ENCODE data around the gene ADARB1. TPM values are rescaled to one million over a fixed set of nuclear protein-coding genes. Genes with fewer than 3 reads are reported as not detected.

The ADARB1 gene
- total and polyA plus RNA-seq, 9 of the 15 experiments (the other 6 are each of a cell fraction or from before 2014, with no cell fraction given): 6.7 to 16.0 (median 8.3) TPM

DNA sequence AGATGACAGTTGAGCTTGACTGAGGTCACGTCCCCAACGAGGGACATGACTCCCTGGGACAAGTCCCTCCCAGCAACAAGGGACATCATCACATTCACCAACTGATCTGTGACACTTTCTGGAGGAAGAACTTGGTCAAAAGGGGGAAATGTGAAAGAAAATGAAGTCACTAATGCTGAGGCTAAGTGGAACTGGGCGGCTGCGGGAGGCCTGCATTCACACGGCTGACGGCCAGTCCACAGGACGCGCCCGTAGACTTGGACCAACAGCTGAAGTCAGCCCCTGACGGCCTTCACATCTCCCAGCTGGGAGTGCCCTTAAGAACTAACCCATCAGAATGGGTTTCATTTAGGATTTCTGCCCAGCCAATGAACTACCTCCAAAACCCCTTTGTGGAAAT, 186.7 kb downstream of the ADARB1 start:
- no peak overlapping the region for H3K27ac ChIP-seq (ENCODE audit: extremely low read depth, low read depth, low read length)
- CTCF ChIA-PET (ENCODE audit: low intra/inter-chr PET ratio): no interaction called here
- no peak overlapping the region for H3K4me3 ChIP-seq
- DNase-seq (ENCODE audit: extremely low read depth in 1 of 4, low spot score in 3 of 4): no peak
- intact Hi-C loops (cut with micrococcal nuclease) (no loop called here), in situ Hi-C loops (cut with MboI) (no loop called here)
- H3K4me1 ChIP-seq (replicated peaks in 1 of 2; ENCODE audit: control insufficient read depth in 2 of 2, insufficient read depth in 2 of 2, low read length in 2 of 2): peaks cover 15 to 27% of the 10 kb centered on the region in 2 experiments
- H3K9ac ChIP-seq (ENCODE audit: insufficient read depth in 1 of 2, low read depth in 2 of 2, low read length in 2 of 2): no peak overlapping the region
- H3K9me3 ChIP-seq (replicated peaks; ENCODE audit: control insufficient read depth, insufficient read depth, low read depth, low read length): no peaks in the 10 kb centered on the region
- H3K79me2 ChIP-seq (ENCODE audit: control insufficient read depth, insufficient read depth, low read length): no peaks in the 10 kb centered on the region
- no peak for FAIRE-seq
- ATAC-seq: no peak
- H2AFZ ChIP-seq (ENCODE audit: low read depth, low read length): no peak overlapping the region
- POLR2A ChIA-PET: interaction anchor here (0.6 to 1.1 kb wide), 4 partner anchors 15 to 387 kb away, joined by 3 to 4 read pairs (median 3); no protein-coding TSS in a partner anchor
- peaks cover 24% of the 10 kb centered on the region; the same call in 1 of the 2 replicates for H4K20me1 ChIP-seq (replicated peaks; ENCODE audit: control insufficient read depth, insufficient read depth, low read length)
- H3K4me2 ChIP-seq (ENCODE audit: insufficient read depth, low read length): no peak overlapping the region
- H3K36me3 ChIP-seq (ENCODE audit: control insufficient read depth, insufficient read depth, low read length): peaks cover 25% of the 10 kb centered on the region; the same call in 2 of the 3 replicates
- peaks cover 17 to 25% of the 10 kb centered on the region in 2 experiments; a peak in 4 of 5 replicates for H3K27me3 ChIP-seq (ENCODE audit: control insufficient read depth in 2 of 2, insufficient read depth in 2 of 2, low read length in 2 of 2)
- no TSS peak for BruUV-seq (replicated peaks)
- H3K9me1 ChIP-seq (ENCODE audit: control insufficient read depth, insufficient read depth, low read length): no peaks in the 10 kb centered on the region
- WGBS (ENCODE audit: insufficient coverage, low coverage, missing lambda C conversion rate): 66% methylated on average over 10 of the region's 10 CpGs
- no peak for TF ChIP-seq HSF4 (CRISPR knock-in tag; IDR thresholded peaks at IDR 0.05; ENCODE audit: borderline replicate concordance)
- TF ChIP-seq, protein P1, sequence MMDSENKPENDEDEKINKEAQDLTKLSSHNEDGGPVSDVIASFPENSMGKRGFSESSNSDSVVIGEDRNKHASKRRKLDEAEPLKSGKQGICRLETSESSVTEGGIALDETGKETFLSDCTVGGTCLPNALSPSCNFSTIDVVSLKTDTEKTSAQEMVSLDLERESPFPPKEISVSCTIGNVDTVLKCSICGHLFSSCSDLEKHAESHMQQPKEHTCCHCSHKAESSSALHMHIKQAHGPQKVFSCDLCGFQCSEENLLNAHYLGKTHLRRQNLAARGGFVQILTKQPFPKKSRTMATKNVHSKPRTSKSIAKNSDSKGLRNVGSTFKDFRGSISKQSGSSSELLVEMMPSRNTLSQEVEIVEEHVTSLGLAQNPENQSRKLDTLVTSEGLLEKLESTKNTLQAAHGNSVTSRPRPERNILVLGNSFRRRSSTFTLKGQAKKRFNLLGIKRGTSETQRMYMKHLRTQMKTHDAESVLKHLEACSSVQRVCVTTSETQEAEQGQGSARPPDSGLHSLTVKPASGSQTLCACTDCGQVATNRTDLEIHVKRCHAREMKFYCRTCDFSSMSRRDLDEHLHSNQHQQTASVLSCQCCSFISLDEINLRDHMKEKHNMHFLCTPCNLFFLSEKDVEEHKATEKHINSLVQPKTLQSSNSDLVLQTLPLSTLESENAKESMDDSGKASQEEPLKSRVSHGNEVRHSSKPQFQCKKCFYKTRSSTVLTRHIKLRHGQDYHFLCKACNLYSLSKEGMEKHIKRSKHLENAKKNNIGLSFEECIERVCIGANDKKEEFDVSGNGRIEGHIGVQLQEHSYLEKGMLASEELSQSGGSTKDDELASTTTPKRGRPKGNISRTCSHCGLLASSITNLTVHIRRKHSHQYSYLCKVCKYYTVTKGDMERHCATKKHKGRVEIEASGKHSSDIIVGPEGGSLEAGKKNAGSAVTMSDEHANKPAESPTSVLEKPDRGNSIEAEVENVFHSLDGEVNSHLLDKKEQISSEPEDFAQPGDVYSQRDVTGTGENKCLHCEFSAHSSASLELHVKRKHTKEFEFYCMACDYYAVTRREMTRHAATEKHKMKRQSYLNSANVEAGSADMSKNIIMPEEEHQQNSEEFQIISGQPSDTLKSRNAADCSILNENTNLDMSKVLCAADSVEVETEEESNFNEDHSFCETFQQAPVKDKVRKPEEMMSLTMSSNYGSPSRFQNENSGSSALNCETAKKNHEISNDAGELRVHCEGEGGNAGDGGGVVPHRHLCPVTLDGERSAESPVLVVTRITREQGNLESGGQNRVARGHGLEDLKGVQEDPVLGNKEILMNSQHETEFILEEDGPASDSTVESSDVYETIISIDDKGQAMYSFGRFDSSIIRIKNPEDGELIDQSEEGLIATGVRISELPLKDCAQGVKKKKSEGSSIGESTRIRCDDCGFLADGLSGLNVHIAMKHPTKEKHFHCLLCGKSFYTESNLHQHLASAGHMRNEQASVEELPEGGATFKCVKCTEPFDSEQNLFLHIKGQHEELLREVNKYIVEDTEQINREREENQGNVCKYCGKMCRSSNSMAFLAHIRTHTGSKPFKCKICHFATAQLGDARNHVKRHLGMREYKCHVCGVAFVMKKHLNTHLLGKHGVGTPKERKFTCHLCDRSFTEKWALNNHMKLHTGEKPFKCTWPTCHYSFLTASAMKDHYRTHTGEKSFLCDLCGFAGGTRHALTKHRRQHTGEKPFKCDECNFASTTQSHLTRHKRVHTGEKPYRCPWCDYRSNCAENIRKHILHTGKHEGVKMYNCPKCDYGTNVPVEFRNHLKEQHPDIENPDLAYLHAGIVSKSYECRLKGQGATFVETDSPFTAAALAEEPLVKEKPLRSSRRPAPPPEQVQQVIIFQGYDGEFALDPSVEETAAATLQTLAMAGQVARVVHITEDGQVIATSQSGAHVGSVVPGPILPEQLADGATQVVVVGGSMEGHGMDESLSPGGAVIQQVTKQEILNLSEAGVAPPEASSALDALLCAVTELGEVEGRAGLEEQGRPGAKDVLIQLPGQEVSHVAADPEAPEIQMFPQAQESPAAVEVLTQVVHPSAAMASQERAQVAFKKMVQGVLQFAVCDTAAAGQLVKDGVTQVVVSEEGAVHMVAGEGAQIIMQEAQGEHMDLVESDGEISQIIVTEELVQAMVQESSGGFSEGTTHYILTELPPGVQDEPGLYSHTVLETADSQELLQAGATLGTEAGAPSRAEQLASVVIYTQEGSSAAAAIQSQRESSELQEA (IDR thresholded peaks at IDR 0.05; ENCODE audit: low read depth): no peak
- no peak for TF ChIP-seq U2AF1 (optimal IDR thresholded peaks at IDR 0.05; ENCODE audit: low read depth, low read length)
- TF ChIP-seq SRSF3 (IDR thresholded peaks at IDR 0.05; ENCODE audit: insufficient read depth, low read length): no peak
- TF ChIP-seq ZNF324 (CRISPR knock-in tag; IDR thresholded peaks at IDR 0.05): no peak
- TF ChIP-seq TCF7 (IDR thresholded peaks at IDR 0.05; ENCODE audit: borderline replicate concordance): no peak
- TF ChIP-seq, protein P2, sequence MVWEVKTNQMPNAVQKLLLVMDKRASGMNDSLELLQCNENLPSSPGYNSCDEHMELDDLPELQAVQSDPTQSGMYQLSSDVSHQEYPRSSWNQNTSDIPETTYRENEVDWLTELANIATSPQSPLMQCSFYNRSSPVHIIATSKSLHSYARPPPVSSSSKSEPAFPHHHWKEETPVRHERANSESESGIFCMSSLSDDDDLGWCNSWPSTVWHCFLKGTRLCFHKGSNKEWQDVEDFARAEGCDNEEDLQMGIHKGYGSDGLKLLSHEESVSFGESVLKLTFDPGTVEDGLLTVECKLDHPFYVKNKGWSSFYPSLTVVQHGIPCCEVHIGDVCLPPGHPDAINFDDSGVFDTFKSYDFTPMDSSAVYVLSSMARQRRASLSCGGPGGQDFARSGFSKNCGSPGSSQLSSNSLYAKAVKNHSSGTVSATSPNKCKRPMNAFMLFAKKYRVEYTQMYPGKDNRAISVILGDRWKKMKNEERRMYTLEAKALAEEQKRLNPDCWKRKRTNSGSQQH (CRISPR knock-in tag; IDR thresholded peaks at IDR 0.05): no peak
- TF ChIP-seq TCF3 (CRISPR knock-in tag; IDR thresholded peaks at IDR 0.05): no peak
- TF ChIP-seq MCM3 (IDR thresholded peaks at IDR 0.05): no peak
- no peak for TF ChIP-seq ZNF282 (CRISPR knock-in tag; IDR thresholded peaks at IDR 0.05)
- TF ChIP-seq, protein P3, sequence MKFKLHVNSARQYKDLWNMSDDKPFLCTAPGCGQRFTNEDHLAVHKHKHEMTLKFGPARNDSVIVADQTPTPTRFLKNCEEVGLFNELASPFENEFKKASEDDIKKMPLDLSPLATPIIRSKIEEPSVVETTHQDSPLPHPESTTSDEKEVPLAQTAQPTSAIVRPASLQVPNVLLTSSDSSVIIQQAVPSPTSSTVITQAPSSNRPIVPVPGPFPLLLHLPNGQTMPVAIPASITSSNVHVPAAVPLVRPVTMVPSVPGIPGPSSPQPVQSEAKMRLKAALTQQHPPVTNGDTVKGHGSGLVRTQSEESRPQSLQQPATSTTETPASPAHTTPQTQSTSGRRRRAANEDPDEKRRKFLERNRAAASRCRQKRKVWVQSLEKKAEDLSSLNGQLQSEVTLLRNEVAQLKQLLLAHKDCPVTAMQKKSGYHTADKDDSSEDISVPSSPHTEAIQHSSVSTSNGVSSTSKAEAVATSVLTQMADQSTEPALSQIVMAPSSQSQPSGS (CRISPR knock-in tag; IDR thresholded peaks at IDR 0.05): no peak
- no peak for TF ChIP-seq ZBTB17 (CRISPR knock-in tag; IDR thresholded peaks at IDR 0.05)
- TF ChIP-seq ZNF263 (CRISPR knock-in tag; IDR thresholded peaks at IDR 0.05; ENCODE audit: borderline replicate concordance): no peak

Measured in K562 (cell line).